HepG2 (cell line): Measurements from ENCODE around the gene INTS15. TPM values are rescaled to one million over a fixed set of nuclear protein-coding genes. Genes with fewer than 3 reads are reported as not detected.

ENCODE experiments used
- ELF3 ChIP-seq: IDR thresholded peaks from 2 replicates; pipeline ENCODE4 v1.6.1; 2016; ENCODE audit warnings: missing genetic modification reagents, missing compliant biosample characterization
- FOXA1 ChIP-seq, 2 experiments: fragments of 450-650 bp in 1 of 2; sonication (generic) in 1 of 2; formaldehyde crosslinking in 1 of 2; IDR thresholded peaks; 2 replicates each; pipeline versions ENCODE4 v1.4.0 to v1.6.1; 2016 to 2020; ENCODE audit warnings: missing genetic modification reagents in 1 of 2
- HMGXB3 ChIP-seq: sonication (generic); formaldehyde crosslinking; IDR thresholded peaks from 2 replicates; pipeline ENCODE4 v1.4.0; 2020; ENCODE audit warnings: missing genetic modification reagents, borderline replicate concordance
- HMGXB4 ChIP-seq, 2 experiments: sonication (generic) in 1 of 2; formaldehyde crosslinking in 1 of 2; IDR thresholded peaks; 2 replicates each; pipeline versions ENCODE4 v1.4.0 to v1.6.1; 2018 to 2020; ENCODE audit warnings: missing genetic modification reagents in 2 of 2, borderline replicate concordance in 1 of 2, low read depth in 1 of 2, mild to moderate bottlenecking in 1 of 2, missing biosample characterization in 1 of 2
- SNAPC2 ChIP-seq: sonication (generic); formaldehyde crosslinking; IDR thresholded peaks from 2 replicates; pipeline ENCODE4 v1.8.1; 2022; ENCODE audit warnings: mild to moderate bottlenecking, missing genetic modification reagents
- ZBTB38 ChIP-seq: sonication (generic); formaldehyde crosslinking; IDR thresholded peaks from 2 replicates; pipeline ENCODE4 v1.5.1; 2020; ENCODE audit warnings: mild to moderate bottlenecking, missing genetic modification reagents
- polyA plus RNA-seq, 8 experiments: library from polyadenylated mRNA; depleted of rRNA in 3 of 8; stranded (reverse) in 7 of 8; unstranded in 1 of 8; fragments of >200 nt; fragmentation: Illumina TruSeq in 4 of 8; extraction: Trizol in 4 of 8; gene quantifications; 2 replicates each; pipeline versions ENCODE4 v1.2.1 to v1.2.3, GENCODE V29; 2011 to 2016; ENCODE audit warnings: low read depth in 4 of 8, missing spikeins in 1 of 8, mixed read lengths in 1 of 8; ENCODE audit not compliant: insufficient read depth in 1 of 8
- total RNA-seq, 5 experiments: library from RNA; depleted of rRNA; stranded (reverse); fragments of >200 nt; fragmentation: Illumina TruSeq; extraction: Trizol; gene quantifications; 2 replicates each; pipeline ENCODE4 v1.2.3, GENCODE V29; 2016; ENCODE audit warnings: low read depth in 1 of 5
- TF ChIP-seq, protein P1 (sequence below): sonication (generic); formaldehyde crosslinking; IDR thresholded peaks from 2 replicates; pipeline ENCODE4 v1.4.0; 2020; ENCODE audit warnings: missing genetic modification reagents
- TF ChIP-seq, protein P2 (sequence below): sonication (generic); formaldehyde crosslinking; IDR thresholded peaks from 2 replicates; pipeline ENCODE4 v1.4.0; 2020; ENCODE audit warnings: missing genetic modification reagents
- TF ChIP-seq, protein P3 (sequence below): sonication (generic); formaldehyde crosslinking; IDR thresholded peaks from 2 replicates; pipeline ENCODE4 v1.8.0; 2022; ENCODE audit warnings: mild to moderate bottlenecking, missing genetic modification reagents

Gene INTS15
- total and polyA plus RNA-seq, 2 of the 13 experiments (the other 11 are each of a cell fraction or from before 2014, with no cell fraction given): 16.3 to 25.7 TPM

DNA sequence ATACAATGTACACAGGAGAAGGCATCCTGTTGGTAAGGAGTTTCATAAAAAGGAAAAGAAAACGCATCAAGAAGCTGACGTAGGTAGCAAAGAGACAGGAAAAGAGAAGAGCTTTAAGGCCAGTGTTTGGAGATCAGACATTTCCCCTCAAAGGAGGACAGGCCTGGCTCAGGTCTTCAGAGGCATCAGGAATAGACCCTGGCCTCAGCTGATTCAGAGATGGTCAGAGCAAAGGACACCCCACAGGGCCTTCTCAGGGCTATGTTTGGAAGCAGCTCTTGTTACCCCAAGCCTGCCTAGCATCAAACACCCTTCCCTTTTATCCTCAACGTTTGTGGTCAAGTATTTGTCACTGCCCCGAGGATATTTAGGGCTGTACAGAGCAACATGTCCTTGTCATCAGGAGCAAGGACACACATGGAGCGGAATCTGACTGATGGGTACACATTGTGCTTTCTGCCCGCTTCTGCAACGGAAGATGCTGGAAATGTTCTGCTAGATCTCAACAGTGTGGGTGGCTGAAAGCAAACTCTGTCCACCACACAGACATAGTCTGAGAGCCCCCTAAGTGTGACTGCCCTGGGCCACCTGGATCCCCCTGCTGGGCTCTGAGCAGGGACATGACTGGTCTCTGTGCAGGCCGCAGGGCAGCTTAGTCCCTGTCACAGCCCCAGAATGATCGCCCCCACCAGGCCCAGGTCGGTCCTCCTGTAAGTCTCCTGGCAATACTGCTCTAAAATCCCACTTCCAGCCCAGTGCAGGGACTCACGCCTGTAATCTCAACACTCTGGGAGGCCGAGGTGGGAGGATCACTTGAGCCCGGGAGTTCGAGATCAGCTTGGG, 13.6 kb upstream of the INTS15 start (continued):
- no peak for TF ChIP-seq HMGXB3
- peak; percentile 54; the same call in 1 of the 2 replicates for TF ChIP-seq ZBTB38 (CRISPR knock-in tag)
- TF ChIP-seq ELF3 (CRISPR knock-in tag): no peak
- TF ChIP-seq, protein P1, sequence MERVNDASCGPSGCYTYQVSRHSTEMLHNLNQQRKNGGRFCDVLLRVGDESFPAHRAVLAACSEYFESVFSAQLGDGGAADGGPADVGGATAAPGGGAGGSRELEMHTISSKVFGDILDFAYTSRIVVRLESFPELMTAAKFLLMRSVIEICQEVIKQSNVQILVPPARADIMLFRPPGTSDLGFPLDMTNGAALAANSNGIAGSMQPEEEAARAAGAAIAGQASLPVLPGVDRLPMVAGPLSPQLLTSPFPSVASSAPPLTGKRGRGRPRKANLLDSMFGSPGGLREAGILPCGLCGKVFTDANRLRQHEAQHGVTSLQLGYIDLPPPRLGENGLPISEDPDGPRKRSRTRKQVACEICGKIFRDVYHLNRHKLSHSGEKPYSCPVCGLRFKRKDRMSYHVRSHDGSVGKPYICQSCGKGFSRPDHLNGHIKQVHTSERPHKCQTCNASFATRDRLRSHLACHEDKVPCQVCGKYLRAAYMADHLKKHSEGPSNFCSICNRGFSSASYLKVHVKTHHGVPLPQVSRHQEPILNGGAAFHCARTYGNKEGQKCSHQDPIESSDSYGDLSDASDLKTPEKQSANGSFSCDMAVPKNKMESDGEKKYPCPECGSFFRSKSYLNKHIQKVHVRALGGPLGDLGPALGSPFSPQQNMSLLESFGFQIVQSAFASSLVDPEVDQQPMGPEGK (CRISPR knock-in tag): 0 out of 2 replicates have a peak, but pooled peaks have one; percentile 8
- TF ChIP-seq, protein P2, sequence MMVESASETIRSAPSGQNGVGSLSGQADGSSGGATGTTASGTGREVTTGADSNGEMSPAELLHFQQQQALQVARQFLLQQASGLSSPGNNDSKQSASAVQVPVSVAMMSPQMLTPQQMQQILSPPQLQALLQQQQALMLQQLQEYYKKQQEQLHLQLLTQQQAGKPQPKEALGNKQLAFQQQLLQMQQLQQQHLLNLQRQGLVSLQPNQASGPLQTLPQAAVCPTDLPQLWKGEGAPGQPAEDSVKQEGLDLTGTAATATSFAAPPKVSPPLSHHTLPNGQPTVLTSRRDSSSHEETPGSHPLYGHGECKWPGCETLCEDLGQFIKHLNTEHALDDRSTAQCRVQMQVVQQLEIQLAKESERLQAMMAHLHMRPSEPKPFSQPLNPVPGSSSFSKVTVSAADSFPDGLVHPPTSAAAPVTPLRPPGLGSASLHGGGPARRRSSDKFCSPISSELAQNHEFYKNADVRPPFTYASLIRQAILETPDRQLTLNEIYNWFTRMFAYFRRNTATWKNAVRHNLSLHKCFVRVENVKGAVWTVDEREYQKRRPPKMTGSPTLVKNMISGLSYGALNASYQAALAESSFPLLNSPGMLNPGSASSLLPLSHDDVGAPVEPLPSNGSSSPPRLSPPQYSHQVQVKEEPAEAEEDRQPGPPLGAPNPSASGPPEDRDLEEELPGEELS (CRISPR knock-in tag): no peak
- TF ChIP-seq, protein P3, sequence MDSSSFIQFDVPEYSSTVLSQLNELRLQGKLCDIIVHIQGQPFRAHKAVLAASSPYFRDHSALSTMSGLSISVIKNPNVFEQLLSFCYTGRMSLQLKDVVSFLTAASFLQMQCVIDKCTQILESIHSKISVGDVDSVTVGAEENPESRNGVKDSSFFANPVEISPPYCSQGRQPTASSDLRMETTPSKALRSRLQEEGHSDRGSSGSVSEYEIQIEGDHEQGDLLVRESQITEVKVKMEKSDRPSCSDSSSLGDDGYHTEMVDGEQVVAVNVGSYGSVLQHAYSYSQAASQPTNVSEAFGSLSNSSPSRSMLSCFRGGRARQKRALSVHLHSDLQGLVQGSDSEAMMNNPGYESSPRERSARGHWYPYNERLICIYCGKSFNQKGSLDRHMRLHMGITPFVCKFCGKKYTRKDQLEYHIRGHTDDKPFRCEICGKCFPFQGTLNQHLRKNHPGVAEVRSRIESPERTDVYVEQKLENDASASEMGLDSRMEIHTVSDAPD (CRISPR knock-in tag): no peak
- TF ChIP-seq HMGXB4 (CRISPR knock-in tag; IDR thresholded peaks at IDR 0.05; ENCODE audit: borderline replicate concordance in 1 of 2, low read depth in 1 of 2): peak; percentile 21 to 28; a peak in 1 of 4 replicates
- TF ChIP-seq FOXA1 (IDR thresholded peaks at IDR 0.05): no peak
- no peak for TF ChIP-seq FOXA1 (CRISPR knock-in tag; IDR thresholded peaks at IDR 0.05)
- no peak for TF ChIP-seq SNAPC2
